Neural progenitor cell (in vitro differentiated cells): Measurements from ENCODE around the gene VIP. TPM values are rescaled to one million over a fixed set of nuclear protein-coding genes. Genes with fewer than 3 reads are reported as not detected.

ENCODE experiments used
- DNase-seq: peaks from one replicate; pipeline ENCODE4 v3.0.0-alpha.2; 2016; ENCODE audit warnings: low spot score
- H2AFZ ChIP-seq: fragments of 200-600 bp; sonication (generic); replicated peaks from 2 replicates; pipeline ENCODE4 v1.6.1; 2016; ENCODE audit warnings: antibody characterized with exemption
- H3F3A ChIP-seq: fragments of 200-600 bp; sonication (generic); 2 replicates; pipeline ENCODE4 v1.6.1; 2016; ENCODE audit warnings: antibody characterized with exemption, low read depth
- H3K27ac ChIP-seq: fragments of 200-600 bp; sonication (generic); 2 replicates; pipeline ENCODE4 v1.5.1; 2016; ENCODE audit warnings: mild to moderate bottlenecking
- H3K27me3 ChIP-seq: fragments of 200-600 bp; sonication (generic); 2 replicates; pipeline ENCODE4 v1.6.1; 2016; ENCODE audit warnings: mild to moderate bottlenecking, moderate library complexity
- H3K36me3 ChIP-seq: fragments of 200-600 bp; sonication (generic); 2 replicates; pipeline ENCODE4 v1.5.1; 2016
- H3K4me1 ChIP-seq: fragments of 200-600 bp; sonication (generic); 2 replicates; pipeline ENCODE4 v1.6.1; 2016; ENCODE audit warnings: mixed run types
- H3K4me2 ChIP-seq: fragments of 200-600 bp; sonication (generic); 2 replicates; pipeline ENCODE4 v1.6.1; 2016
- H3K4me3 ChIP-seq: fragments of 200-600 bp; sonication (generic); 2 replicates; pipeline ENCODE4 v1.5.1; 2016
- H3K79me2 ChIP-seq: fragments of 200-600 bp; sonication (generic); 2 replicates; pipeline ENCODE4 v1.6.1; 2016; ENCODE audit warnings: low read depth
- H3K9ac ChIP-seq: fragments of 200-600 bp; sonication (generic); 2 replicates; pipeline ENCODE4 v1.6.1; 2016
- H3K9me3 ChIP-seq: fragments of 200-600 bp; sonication (generic); 2 replicates; pipeline ENCODE4 v1.5.1; 2016; ENCODE audit warnings: low read depth
- H4K20me1 ChIP-seq: fragments of 200-600 bp; sonication (generic); 2 replicates; pipeline ENCODE4 v1.6.1; 2016; ENCODE audit warnings: low read depth
- H3K27ac Mint-ChIP-seq: 3 replicates; pipeline ENCODE4 v1.8.0; 2021; ENCODE audit warnings: mixed read lengths
- H3K27me3 Mint-ChIP-seq: 2 replicates; pipeline ENCODE4 v1.8.0; 2022; ENCODE audit warnings: low read depth, mild to moderate bottlenecking, inconsistent platforms, moderate library complexity, mixed read lengths; ENCODE audit not compliant: insufficient read depth
- H3K36me3 Mint-ChIP-seq: 3 replicates; pipeline ENCODE4 v1.8.0; 2021; ENCODE audit warnings: mixed read lengths
- H3K4me1 Mint-ChIP-seq: 3 replicates; pipeline ENCODE4 v1.8.0; 2021; ENCODE audit warnings: mixed read lengths
- H3K4me3 Mint-ChIP-seq: 3 replicates; pipeline ENCODE4 v1.8.0; 2021; ENCODE audit warnings: mild to moderate bottlenecking, moderate library complexity, mixed read lengths
- H3K9me3 Mint-ChIP-seq: 3 replicates; pipeline ENCODE4 v1.8.0; 2020; ENCODE audit warnings: mixed read lengths
- CTCF ChIP-seq: fragments of 200-600 bp; sonication (generic); IDR thresholded peaks from 2 replicates; pipeline ENCODE4 v1.5.1; 2017; ENCODE audit warnings: antibody characterized with exemption, mild to moderate bottlenecking
- EZH2 ChIP-seq: fragments of 200-600 bp; sonication (generic); IDR thresholded peaks from 2 replicates; pipeline ENCODE4 v1.6.1; 2017; ENCODE audit warnings: antibody characterized with exemption, mild to moderate bottlenecking, moderate library complexity
- EZH2phosphoT487 ChIP-seq: fragments of 200-600 bp; sonication (generic); IDR thresholded peaks from 2 replicates; pipeline ENCODE4 v1.6.1; 2017; ENCODE audit warnings: antibody characterized with exemption
- total RNA-seq: library from RNA; depleted of rRNA; stranded (reverse); fragments of >200 nt; gene quantifications from 2 replicates; pipeline ENCODE4 v1.2.3, GENCODE V29; 2015; ENCODE audit warnings: low replicate concordance

Gene VIP
- total RNA-seq, 1 donor from 2014 or later: not detected

GRCh38 chr6:152794696-152795095 lies 44.1 kb downstream of the VIP start:
- Histone ChIP-seq H3K79me2 (no peaks in the 10 kb centered on the region), H3K9ac (no peak overlapping the region), H3K36me3 (no peaks in the 10 kb centered on the region), H3K27me3 (no peaks in the 10 kb centered on the region), H3F3A (no peaks in the 10 kb centered on the region), H2AFZ (no peak overlapping the region), H4K20me1 (no peaks in the 10 kb centered on the region), H3K27ac (no peak overlapping the region), H3K9me3 (no peaks in the 10 kb centered on the region), H3K4me3 (no peak overlapping the region), H3K4me1 (no peaks in the 10 kb centered on the region), H3K4me2 (no peak overlapping the region)
- Mint-ChIP-seq H3K27me3 (no peaks in the 10 kb centered on the region), H3K4me1 (no peaks in the 10 kb centered on the region), H3K4me3 (no peak overlapping the region), H3K9me3 (no peaks in the 10 kb centered on the region), H3K27ac (no peak overlapping the region), H3K36me3 (no peaks in the 10 kb centered on the region)
- no peak for DNase-seq
- TF ChIP-seq EZH2phosphoT487 (no peak), EZH2 (no peak), CTCF (no peak)

- no peak for DNase-seq
- no peak overlapping the region for H3K9ac ChIP-seq
- Mint-ChIP-seq H3K27me3 (no peaks in the 10 kb centered on the region), H3K9me3 (no peaks in the 10 kb centered on the region), H3K4me1 (no peaks in the 10 kb centered on the region), H3K27ac (no peak overlapping the region), H3K36me3 (no peaks in the 10 kb centered on the region), H3K4me3 (no peak overlapping the region)
- H3K27ac ChIP-seq: no peak overlapping the region
- no peaks in the 10 kb centered on the region for H3K27me3 ChIP-seq
- no peaks in the 10 kb centered on the region for H4K20me1 ChIP-seq
- no peaks in the 10 kb centered on the region for H3K4me1 ChIP-seq
- no peaks in the 10 kb centered on the region for H3F3A ChIP-seq
- H3K4me3 ChIP-seq: no peak overlapping the region
- H2AFZ ChIP-seq: no peak overlapping the region
- H3K9me3 ChIP-seq: peaks cover 6% of the 10 kb centered on the region
- H3K79me2 ChIP-seq: no peaks in the 10 kb centered on the region
- no peak overlapping the region for H3K4me2 ChIP-seq
- TF ChIP-seq CTCF (no peak), EZH2phosphoT487 (no peak)
- no peaks in the 10 kb centered on the region for H3K36me3 ChIP-seq
Measured at GRCh38 chr6:152804150-152804549, 53.6 kb downstream of the VIP start.

Other genes starting within 250 kb of the VIP start
- 4.5 and 6.0 TPM in 2 replicates for gene SYNE1, start 113.4 kb upstream of the VIP start, total RNA-seq
- not detected in 2 replicates for gene MYCT1, start 52.9 kb upstream of the VIP start, total RNA-seq
- 80.7 and 111 TPM in 2 replicates for gene FBXO5, start 232.2 kb downstream of the VIP start, total RNA-seq